Measurements from ENCODE around the gene PHLDA3. TPM values are rescaled to one million over a fixed set of nuclear protein-coding genes. Genes with fewer than 3 reads are reported as not detected.

PHLDA3 gene
- 100 to 1,000 TPM in 1 of 4 donors, 10 to 100 TPM in 3; 69.2 to 153 (median 84.7) TPM for total RNA-seq

- Histone ChIP-seq H3K4me3 (peak within 1 kb of the TSS; percentile 86 to 96), H3K27me3 (no peaks in the 10 kb centered on the region), H3K36me3 (peaks cover 0 to 21% of the 10 kb centered on the region in 2 donors), H3K9me3 (no peaks in the 10 kb centered on the region), H3K27ac (peak within 1 kb of the TSS; percentile 91 to 98 (median 94)), H3K4me1 (peaks cover 0 to 52% (median 20%) of the 10 kb centered on the region in 3 donors)
- WGBS, 2 donors (ENCODE audit: low coverage in 1 of 2) = no CpG with 5 or more reads among the region's 76 CpGs
- TF ChIP-seq EP300 (IDR thresholded peaks at IDR 0.05) (no peak), POLR2A (IDR thresholded peaks at IDR 0.05) (peak; percentile 93 to 97), POLR2AphosphoS5 (IDR thresholded peaks at IDR 0.05) (peak; percentile 97)
- TF ChIP-seq, protein P1, sequence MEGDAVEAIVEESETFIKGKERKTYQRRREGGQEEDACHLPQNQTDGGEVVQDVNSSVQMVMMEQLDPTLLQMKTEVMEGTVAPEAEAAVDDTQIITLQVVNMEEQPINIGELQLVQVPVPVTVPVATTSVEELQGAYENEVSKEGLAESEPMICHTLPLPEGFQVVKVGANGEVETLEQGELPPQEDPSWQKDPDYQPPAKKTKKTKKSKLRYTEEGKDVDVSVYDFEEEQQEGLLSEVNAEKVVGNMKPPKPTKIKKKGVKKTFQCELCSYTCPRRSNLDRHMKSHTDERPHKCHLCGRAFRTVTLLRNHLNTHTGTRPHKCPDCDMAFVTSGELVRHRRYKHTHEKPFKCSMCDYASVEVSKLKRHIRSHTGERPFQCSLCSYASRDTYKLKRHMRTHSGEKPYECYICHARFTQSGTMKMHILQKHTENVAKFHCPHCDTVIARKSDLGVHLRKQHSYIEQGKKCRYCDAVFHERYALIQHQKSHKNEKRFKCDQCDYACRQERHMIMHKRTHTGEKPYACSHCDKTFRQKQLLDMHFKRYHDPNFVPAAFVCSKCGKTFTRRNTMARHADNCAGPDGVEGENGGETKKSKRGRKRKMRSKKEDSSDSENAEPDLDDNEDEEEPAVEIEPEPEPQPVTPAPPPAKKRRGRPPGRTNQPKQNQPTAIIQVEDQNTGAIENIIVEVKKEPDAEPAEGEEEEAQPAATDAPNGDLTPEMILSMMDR (IDR thresholded peaks at IDR 0.05) = peak in 2 of 4 experiments; percentile 37 to 49
- peak; percentile 91 for ATAC-seq
Measured at GRCh38 chr1:201468844-201469644, at the start of gene PHLDA3. TSS of gene PHLDA3 (minus strand) at chr1:201469188. CDS start at chr1:201468786, 402 bp downstream.

DNA sequence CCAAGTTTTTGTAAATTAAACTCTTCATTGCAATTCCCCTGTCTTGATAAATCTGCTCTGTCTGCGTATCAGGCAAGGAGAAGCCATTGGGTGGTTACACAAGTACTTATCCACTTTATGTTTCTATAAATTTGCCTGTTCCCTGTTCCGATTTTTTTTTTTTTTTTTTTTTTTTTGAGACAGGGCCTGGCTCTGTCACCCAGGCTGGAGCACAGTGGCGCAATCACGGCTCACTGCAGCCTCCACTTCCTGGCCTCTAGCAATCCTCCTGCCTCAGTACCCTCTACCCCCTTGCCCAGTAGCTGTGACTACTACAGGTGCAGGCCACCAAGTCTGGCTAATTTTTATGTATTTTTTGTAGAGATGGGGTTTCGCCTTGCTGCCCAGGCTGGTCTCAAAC is 49.1 kb upstream of the PHLDA3 start:
- TF ChIP-seq, protein P1 (IDR thresholded peaks at IDR 0.05) = no peak
- TF ChIP-seq POLR2A (IDR thresholded peaks at IDR 0.05) (no peak), POLR2AphosphoS5 (IDR thresholded peaks at IDR 0.05) (no peak), EP300 (IDR thresholded peaks at IDR 0.05) (no peak)
- Histone ChIP-seq H3K27ac (no peak overlapping the region), H3K27me3 (no peaks in the 10 kb centered on the region), H3K36me3 (peaks cover 0 to 5% of the 10 kb centered on the region in 2 donors), H3K4me1 (peaks cover 0 to 7% (median 0%) of the 10 kb centered on the region in 3 donors), H3K9me3 (no peaks in the 10 kb centered on the region), H3K4me3 (no peak overlapping the region)
- WGBS, 2 donors (ENCODE audit: low coverage in 1 of 2) = 93% methylated on average over 5 of the region's 5 CpGs; no CpG with 5 or more reads in 1 of the 2 donors
- ATAC-seq = no peak

- Histone ChIP-seq H3K36me3 (peaks cover 0 to 5% of the 10 kb centered on the region in 2 donors), H3K27ac (no peak overlapping the region), H3K4me1 (peaks cover 2 to 11% (median 2%) of the 10 kb centered on the region in 3 donors), H3K4me3 (no peak overlapping the region), H3K9me3 (no peaks in the 10 kb centered on the region), H3K27me3 (no peaks in the 10 kb centered on the region)
- ATAC-seq = no peak
- WGBS, 2 donors (ENCODE audit: low coverage in 1 of 2) = 71 to 91% methylated on average over 1 to 4 of the region's 7 CpGs
- TF ChIP-seq EP300 (IDR thresholded peaks at IDR 0.05) (no peak), POLR2A (IDR thresholded peaks at IDR 0.05) (no peak), POLR2AphosphoS5 (IDR thresholded peaks at IDR 0.05) (no peak)
- TF ChIP-seq, protein P1 (IDR thresholded peaks at IDR 0.05) = no peak
Measured at GRCh38 chr1:201517631-201518030, 48.6 kb upstream of the PHLDA3 start.

DNA sequence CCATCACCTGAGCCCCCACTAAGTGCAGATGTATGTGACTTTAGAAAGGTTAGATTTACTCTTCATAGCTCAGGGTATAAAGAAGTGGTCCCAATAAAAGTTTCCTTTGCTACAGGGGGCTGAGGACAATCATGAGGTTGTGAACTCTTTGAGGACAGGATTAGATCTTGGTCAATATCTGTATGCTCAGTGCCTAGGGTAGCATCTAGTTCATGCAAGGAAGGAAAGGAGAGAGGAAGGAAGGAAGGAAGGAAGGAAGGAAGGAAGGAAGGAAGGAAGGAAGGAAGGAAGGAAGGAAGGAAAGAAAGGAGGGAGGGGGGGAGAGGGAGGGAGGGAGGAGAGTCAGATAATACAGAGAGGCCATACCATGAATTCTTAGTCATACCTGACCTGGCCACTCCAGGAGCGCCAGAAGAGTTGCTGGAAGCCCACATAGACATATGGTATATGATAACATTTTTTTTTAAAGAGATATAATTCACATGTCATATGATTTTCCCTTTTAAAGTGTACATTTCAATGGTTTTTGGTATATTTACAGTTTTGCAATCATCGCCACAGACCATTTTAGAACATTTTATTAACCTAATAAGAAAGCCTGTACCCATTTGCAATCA is 47.6 kb upstream of the PHLDA3 start:
- TF ChIP-seq POLR2AphosphoS5 (IDR thresholded peaks at IDR 0.05) (no peak), EP300 (IDR thresholded peaks at IDR 0.05) (no peak), POLR2A (IDR thresholded peaks at IDR 0.05) (no peak)
- TF ChIP-seq, protein P1 (IDR thresholded peaks at IDR 0.05) = no peak
- H3K4me1 ChIP-seq = peaks cover 4 to 21% (median 7%) of the 10 kb centered on the region in 3 donors
- peaks cover 0 to 5% of the 10 kb centered on the region in 2 donors for H3K36me3 ChIP-seq
- H3K9me3 ChIP-seq = no peaks in the 10 kb centered on the region
- H3K27ac ChIP-seq = no peak overlapping the region
- H3K27me3 ChIP-seq = no peaks in the 10 kb centered on the region
- H3K4me3 ChIP-seq = no peak overlapping the region
- 92 to 98% methylated on average over 2 of the region's 2 CpGs for WGBS, 2 donors (ENCODE audit: low coverage in 1 of 2)
- no peak for ATAC-seq

Measured in gastroesophageal sphincter (tissue), 4 donors.